Measurements from ENCODE around the gene LY9.
A peak's percentile ranks its signal among the peaks of the same experiment; 100 is the strongest.

DNA sequence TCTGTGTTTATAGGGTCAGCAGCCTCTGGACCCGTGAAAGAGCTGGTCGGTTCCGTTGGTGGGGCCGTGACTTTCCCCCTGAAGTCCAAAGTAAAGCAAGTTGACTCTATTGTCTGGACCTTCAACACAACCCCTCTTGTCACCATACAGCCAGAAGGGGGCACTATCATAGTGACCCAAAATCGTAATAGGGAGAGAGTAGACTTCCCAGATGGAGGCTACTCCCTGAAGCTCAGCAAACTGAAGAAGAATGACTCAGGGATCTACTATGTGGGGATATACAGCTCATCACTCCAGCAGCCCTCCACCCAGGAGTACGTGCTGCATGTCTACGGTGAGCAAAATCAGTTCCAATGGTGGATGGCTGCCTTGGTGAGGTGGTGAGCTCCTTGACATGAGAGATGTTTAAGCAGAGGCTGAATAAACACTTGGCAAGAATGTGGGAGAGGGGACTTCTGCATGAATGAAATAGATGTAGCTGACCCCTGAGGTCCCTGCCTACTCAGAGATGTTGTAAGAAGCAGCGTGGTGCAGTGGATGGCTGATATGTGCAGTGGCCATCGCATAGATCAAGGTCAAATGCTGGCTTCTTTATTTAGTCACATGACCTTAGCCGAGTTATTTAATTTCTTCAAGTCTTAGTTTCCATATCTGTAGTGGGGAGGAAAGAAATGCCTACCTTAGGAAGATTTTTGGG lies 47.6 kb upstream of the LY9 start:
- TF ChIP-seq, protein P1, sequence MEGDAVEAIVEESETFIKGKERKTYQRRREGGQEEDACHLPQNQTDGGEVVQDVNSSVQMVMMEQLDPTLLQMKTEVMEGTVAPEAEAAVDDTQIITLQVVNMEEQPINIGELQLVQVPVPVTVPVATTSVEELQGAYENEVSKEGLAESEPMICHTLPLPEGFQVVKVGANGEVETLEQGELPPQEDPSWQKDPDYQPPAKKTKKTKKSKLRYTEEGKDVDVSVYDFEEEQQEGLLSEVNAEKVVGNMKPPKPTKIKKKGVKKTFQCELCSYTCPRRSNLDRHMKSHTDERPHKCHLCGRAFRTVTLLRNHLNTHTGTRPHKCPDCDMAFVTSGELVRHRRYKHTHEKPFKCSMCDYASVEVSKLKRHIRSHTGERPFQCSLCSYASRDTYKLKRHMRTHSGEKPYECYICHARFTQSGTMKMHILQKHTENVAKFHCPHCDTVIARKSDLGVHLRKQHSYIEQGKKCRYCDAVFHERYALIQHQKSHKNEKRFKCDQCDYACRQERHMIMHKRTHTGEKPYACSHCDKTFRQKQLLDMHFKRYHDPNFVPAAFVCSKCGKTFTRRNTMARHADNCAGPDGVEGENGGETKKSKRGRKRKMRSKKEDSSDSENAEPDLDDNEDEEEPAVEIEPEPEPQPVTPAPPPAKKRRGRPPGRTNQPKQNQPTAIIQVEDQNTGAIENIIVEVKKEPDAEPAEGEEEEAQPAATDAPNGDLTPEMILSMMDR (IDR thresholded peaks at IDR 0.05), result peak in 1 of 7 experiments; percentile 15
- no peak for TF ChIP-seq POLR2A (IDR thresholded peaks at IDR 0.05)
